Measurements from ENCODE around the gene MOB1B.

DNA sequence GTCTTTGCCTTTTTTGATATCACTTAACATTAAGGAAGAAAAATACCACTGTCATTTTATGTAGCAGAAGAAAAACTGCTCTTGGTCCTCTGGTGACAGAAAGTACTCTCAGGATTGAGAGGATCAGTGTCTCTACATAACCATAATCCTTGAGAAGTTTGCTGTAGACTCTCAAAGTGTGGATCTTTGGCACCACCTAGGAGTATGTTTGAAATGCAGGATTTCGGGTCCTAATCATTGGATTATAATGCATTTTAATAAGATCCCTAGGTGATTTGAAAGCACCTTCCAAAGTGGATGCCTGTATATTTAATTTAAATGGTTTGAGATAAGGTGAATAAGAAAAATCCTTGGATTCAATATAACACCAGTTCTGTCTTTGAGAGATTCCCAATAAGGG lies 23.2 kb downstream of the MOB1B start:
- TF ChIP-seq, protein P1, sequence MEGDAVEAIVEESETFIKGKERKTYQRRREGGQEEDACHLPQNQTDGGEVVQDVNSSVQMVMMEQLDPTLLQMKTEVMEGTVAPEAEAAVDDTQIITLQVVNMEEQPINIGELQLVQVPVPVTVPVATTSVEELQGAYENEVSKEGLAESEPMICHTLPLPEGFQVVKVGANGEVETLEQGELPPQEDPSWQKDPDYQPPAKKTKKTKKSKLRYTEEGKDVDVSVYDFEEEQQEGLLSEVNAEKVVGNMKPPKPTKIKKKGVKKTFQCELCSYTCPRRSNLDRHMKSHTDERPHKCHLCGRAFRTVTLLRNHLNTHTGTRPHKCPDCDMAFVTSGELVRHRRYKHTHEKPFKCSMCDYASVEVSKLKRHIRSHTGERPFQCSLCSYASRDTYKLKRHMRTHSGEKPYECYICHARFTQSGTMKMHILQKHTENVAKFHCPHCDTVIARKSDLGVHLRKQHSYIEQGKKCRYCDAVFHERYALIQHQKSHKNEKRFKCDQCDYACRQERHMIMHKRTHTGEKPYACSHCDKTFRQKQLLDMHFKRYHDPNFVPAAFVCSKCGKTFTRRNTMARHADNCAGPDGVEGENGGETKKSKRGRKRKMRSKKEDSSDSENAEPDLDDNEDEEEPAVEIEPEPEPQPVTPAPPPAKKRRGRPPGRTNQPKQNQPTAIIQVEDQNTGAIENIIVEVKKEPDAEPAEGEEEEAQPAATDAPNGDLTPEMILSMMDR (IDR thresholded peaks at IDR 0.05) = no peak
- no peak for TF ChIP-seq ZFX (IDR thresholded peaks at IDR 0.05; ENCODE audit: borderline replicate concordance)
